ENCODE data around the gene LARGE1.

Gene LARGE1

DNA sequence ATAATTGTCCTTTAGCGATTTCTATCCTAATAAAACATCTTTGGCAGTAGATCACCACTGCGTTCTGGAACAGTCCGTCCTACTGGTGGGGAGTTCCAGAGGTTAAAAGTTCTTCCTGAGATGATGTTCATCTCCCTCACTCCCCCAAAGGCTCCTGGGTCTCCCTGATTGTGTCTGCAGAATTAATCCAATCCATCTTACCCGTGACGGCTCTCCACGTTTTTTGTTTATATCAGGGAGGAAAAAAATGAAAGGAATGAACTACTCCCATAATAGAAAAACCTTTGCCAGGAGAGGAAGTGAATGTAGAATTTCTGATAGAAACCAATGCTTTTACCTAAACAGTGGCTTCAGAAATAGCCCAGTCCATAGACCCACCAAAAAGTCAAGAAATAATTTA is 81.6 kb downstream of the LARGE1 start:
- H3K4me3 ChIP-seq (replicated peaks; ENCODE audit: insufficient read depth, low read length): no peak overlapping the region
- no peak for DNase-seq (ENCODE audit: low read depth in 1 of 2, low spot score in 1 of 2)
- H3K27me3 ChIP-seq (ENCODE audit: insufficient read depth, poor library complexity, severe bottlenecking): no peaks in the 10 kb centered on the region
- TF ChIP-seq CTCF (IDR thresholded peaks at IDR 0.05; ENCODE audit: insufficient read depth, low read length): no peak
- no peak for TF ChIP-seq SPI1 (IDR thresholded peaks at IDR 0.05; ENCODE audit: borderline replicate concordance, low read depth)
- TF ChIP-seq REST (IDR thresholded peaks at IDR 0.05; ENCODE audit: insufficient replicate concordance, low read depth): no peak
- TF ChIP-seq POLR2AphosphoS5 (IDR thresholded peaks at IDR 0.05; ENCODE audit: low read depth): no peak
- TF ChIP-seq GABPA (IDR thresholded peaks at IDR 0.05; ENCODE audit: low read depth): no peak
- no peak overlapping the region for H3K27ac ChIP-seq (replicated peaks)

- no peak for TF ChIP-seq CTCF (IDR thresholded peaks at IDR 0.05; ENCODE audit: insufficient read depth, low read length)
- no peak for TF ChIP-seq REST (IDR thresholded peaks at IDR 0.05; ENCODE audit: insufficient replicate concordance, low read depth)
- TF ChIP-seq SPI1 (IDR thresholded peaks at IDR 0.05; ENCODE audit: borderline replicate concordance, low read depth): no peak
- no peak for TF ChIP-seq GABPA (IDR thresholded peaks at IDR 0.05; ENCODE audit: low read depth)
- TF ChIP-seq POLR2AphosphoS5 (IDR thresholded peaks at IDR 0.05; ENCODE audit: low read depth): no peak
- no peak for DNase-seq (ENCODE audit: low read depth in 1 of 2, low spot score in 1 of 2)
- Histone ChIP-seq H3K27me3 (ENCODE audit: insufficient read depth, poor library complexity, severe bottlenecking) (no peaks in the 10 kb centered on the region), H3K27ac (replicated peaks) (no peak overlapping the region), H3K4me3 (replicated peaks; ENCODE audit: insufficient read depth, low read length) (no peak overlapping the region)
Observed at GRCh38 chr22:33837826-33838225, 82.5 kb downstream of the LARGE1 start.

GRCh38 chr22:33835265-33835664 is 85.0 kb downstream of the LARGE1 start:
- H3K27ac ChIP-seq (replicated peaks): no peak overlapping the region
- no peak for DNase-seq (ENCODE audit: low read depth in 1 of 2, low spot score in 1 of 2)
- no peak for TF ChIP-seq GABPA (IDR thresholded peaks at IDR 0.05; ENCODE audit: low read depth)
- TF ChIP-seq CTCF (IDR thresholded peaks at IDR 0.05; ENCODE audit: insufficient read depth, low read length): no peak
- TF ChIP-seq SPI1 (IDR thresholded peaks at IDR 0.05; ENCODE audit: borderline replicate concordance, low read depth): no peak
- TF ChIP-seq REST (IDR thresholded peaks at IDR 0.05; ENCODE audit: insufficient replicate concordance, low read depth): no peak
- no peak for TF ChIP-seq POLR2AphosphoS5 (IDR thresholded peaks at IDR 0.05; ENCODE audit: low read depth)
- H3K4me3 ChIP-seq (replicated peaks; ENCODE audit: insufficient read depth, low read length): no peak overlapping the region
- H3K27me3 ChIP-seq (ENCODE audit: insufficient read depth, poor library complexity, severe bottlenecking): no peaks in the 10 kb centered on the region
